CD4-positive, alpha-beta T cell treated with Interleukin-4 for 1 hour (primary cell): ENCODE measurements around the gene AP3D1.
"Not testable (repeated sequence)": the region's sequence is repeated elsewhere in the genome, so short reads cannot be mapped to it uniquely, and the experiment has no call there.

Experiments used
- DNase-seq, 2 donors: peaks; one replicate each; pipeline ENCODE4 v3.0.0-alpha.2; 2020 to 2022

AP3D1 gene

GRCh38 chr19:2151339-2152229 is at the start of gene AP3D1:
AP3D1 (minus strand) TSS chr19:2151566; CDS start chr19:2151334, 232 bp downstream.
- peak; percentile 100 for DNase-seq

- DNase-seq: not testable (repeated sequence)
Observed at GRCh38 chr19:2200624-2201294, 49.4 kb upstream of the AP3D1 start.

GRCh38 chr19:2199861-2200623 is 48.7 kb upstream of the AP3D1 start:
- DNase-seq: no peak

- DNase-seq: no peak
Observed at GRCh38 chr19:2199215-2199614, 47.8 kb upstream of the AP3D1 start.

GRCh38 chr19:2198317-2198716 is 47.0 kb upstream of the AP3D1 start:
- DNase-seq: no peak

GRCh38 chr19:2197270-2197669 is 45.9 kb upstream of the AP3D1 start:
- DNase-seq: no peak

GRCh38 chr19:2195914-2196313 is 44.5 kb upstream of the AP3D1 start:
- DNase-seq: no peak

GRCh38 chr19:2195361-2195760 is 44.0 kb upstream of the AP3D1 start:
- no peak for DNase-seq

GRCh38 chr19:2194513-2195078 is 43.2 kb upstream of the AP3D1 start:
- DNase-seq: no peak

GRCh38 chr19:2193807-2194206 is 42.4 kb upstream of the AP3D1 start:
- DNase-seq: no peak

- no peak for DNase-seq
Observed at GRCh38 chr19:2192862-2193261, 41.5 kb upstream of the AP3D1 start.

- DNase-seq: no peak
Observed at GRCh38 chr19:2191456-2192310, 40.3 kb upstream of the AP3D1 start.

- DNase-seq: no peak
Observed at GRCh38 chr19:2190848-2191455, 39.6 kb upstream of the AP3D1 start.

- no peak for DNase-seq
Observed at GRCh38 chr19:2189880-2190279, 38.5 kb upstream of the AP3D1 start.

GRCh38 chr19:2188708-2189385 is 37.5 kb upstream of the AP3D1 start:
- no peak for DNase-seq

GRCh38 chr19:2187159-2187558 is 35.8 kb upstream of the AP3D1 start:
- DNase-seq: no peak

- DNase-seq: no peak
Observed at GRCh38 chr19:2186071-2186846, 34.9 kb upstream of the AP3D1 start.

GRCh38 chr19:2185734-2186070 is 34.3 kb upstream of the AP3D1 start:
- DNase-seq: no peak

- no peak for DNase-seq
Observed at GRCh38 chr19:2184422-2184975, 33.1 kb upstream of the AP3D1 start.

GRCh38 chr19:2181633-2181997 is 30.2 kb upstream of the AP3D1 start:
- no peak for DNase-seq
